ENCODE data around the gene FAM76A. TPM values are rescaled to one million over a fixed set of nuclear protein-coding genes. Genes with fewer than 3 reads are reported as not detected.
A peak's percentile ranks its signal among the peaks of the same experiment; 100 is the strongest.

The FAM76A gene
- total RNA-seq, 4 donors from 2014 or later = 12.5 to 24.2 (median 16.6) TPM

GRCh38 chr1:27724961-27725373 lies 794 bp upstream of the FAM76A start:
- ATAC-seq = no peak
- Histone ChIP-seq H3K4me1 (peaks cover 0 to 42% (median 4%) of the 10 kb centered on the region in 3 donors), H3K9me3 (no peaks in the 10 kb centered on the region), H3K27ac (peak overlapping the region; percentile 25 to 100 (median 94)), H3K4me3 (peak overlapping the region; percentile 23 to 99), H3K27me3 (no peaks in the 10 kb centered on the region), H3K36me3 (peaks cover 0 to 21% of the 10 kb centered on the region in 2 donors)
- WGBS, 2 donors (ENCODE audit: low coverage in 1 of 2) = 40 to 70% methylated on average over 1 to 5 of the region's 9 CpGs
- TF ChIP-seq, protein P1, sequence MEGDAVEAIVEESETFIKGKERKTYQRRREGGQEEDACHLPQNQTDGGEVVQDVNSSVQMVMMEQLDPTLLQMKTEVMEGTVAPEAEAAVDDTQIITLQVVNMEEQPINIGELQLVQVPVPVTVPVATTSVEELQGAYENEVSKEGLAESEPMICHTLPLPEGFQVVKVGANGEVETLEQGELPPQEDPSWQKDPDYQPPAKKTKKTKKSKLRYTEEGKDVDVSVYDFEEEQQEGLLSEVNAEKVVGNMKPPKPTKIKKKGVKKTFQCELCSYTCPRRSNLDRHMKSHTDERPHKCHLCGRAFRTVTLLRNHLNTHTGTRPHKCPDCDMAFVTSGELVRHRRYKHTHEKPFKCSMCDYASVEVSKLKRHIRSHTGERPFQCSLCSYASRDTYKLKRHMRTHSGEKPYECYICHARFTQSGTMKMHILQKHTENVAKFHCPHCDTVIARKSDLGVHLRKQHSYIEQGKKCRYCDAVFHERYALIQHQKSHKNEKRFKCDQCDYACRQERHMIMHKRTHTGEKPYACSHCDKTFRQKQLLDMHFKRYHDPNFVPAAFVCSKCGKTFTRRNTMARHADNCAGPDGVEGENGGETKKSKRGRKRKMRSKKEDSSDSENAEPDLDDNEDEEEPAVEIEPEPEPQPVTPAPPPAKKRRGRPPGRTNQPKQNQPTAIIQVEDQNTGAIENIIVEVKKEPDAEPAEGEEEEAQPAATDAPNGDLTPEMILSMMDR (IDR thresholded peaks at IDR 0.05) = no peak
- no peak for TF ChIP-seq POLR2AphosphoS5 (IDR thresholded peaks at IDR 0.05)
- no peak for TF ChIP-seq POLR2A (IDR thresholded peaks at IDR 0.05)
- no peak for TF ChIP-seq EP300 (IDR thresholded peaks at IDR 0.05)

GRCh38 chr1:27726173-27727044 lies 648 bp downstream of the FAM76A start:
- 0% methylated on average over 1 to 5 of the region's 46 CpGs for WGBS, 2 donors (ENCODE audit: low coverage in 1 of 2)
- Histone ChIP-seq H3K4me3 (peak overlapping the region; percentile 94 to 99), H3K4me1 (peaks cover 0 to 42% (median 4%) of the 10 kb centered on the region in 3 donors), H3K27ac (peak overlapping the region; percentile 89 to 100 (median 96)), H3K9me3 (no peaks in the 10 kb centered on the region), H3K27me3 (no peaks in the 10 kb centered on the region), H3K36me3 (peaks cover 0 to 26% of the 10 kb centered on the region in 2 donors)
- peak; percentile 8 for ATAC-seq
- TF ChIP-seq, protein P1 (IDR thresholded peaks at IDR 0.05) = peak in 1 of 4 experiments; percentile 7
- no peak for TF ChIP-seq POLR2A (IDR thresholded peaks at IDR 0.05)
- TF ChIP-seq EP300 (IDR thresholded peaks at IDR 0.05) = no peak

DNA sequence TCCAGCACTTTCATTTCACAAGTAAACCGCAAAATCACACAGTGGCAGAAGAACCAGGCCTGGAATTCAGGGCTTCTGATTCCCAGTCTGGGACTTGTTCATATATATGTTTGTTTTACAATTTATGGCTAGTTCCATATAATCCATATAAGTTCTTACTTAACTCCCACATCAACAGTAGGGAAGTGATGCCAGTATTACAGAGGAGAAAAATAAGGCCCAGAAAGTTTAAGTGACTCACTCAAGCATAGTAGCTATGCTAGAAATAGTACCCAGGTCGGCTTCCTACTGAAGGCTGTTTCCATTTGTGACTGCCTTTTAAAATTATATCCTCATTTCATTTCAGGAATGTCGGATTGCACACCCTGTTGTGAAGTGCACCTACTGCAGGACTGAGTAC lies 1.4 kb downstream of the FAM76A start:
- Histone ChIP-seq H3K27ac (peak overlapping the region in 2 of 4 donors; percentile 98 to 100), H3K4me3 (peak overlapping the region in 1 of 2 donors; percentile 99), H3K36me3 (peaks cover 0 to 31% of the 10 kb centered on the region in 2 donors), H3K27me3 (no peaks in the 10 kb centered on the region), H3K9me3 (no peaks in the 10 kb centered on the region), H3K4me1 (peaks cover 0 to 42% (median 4%) of the 10 kb centered on the region in 3 donors)
- no peak for ATAC-seq
- 47 to 59% methylated on average over 3 of the region's 3 CpGs for WGBS, 2 donors (ENCODE audit: low coverage in 1 of 2)
- TF ChIP-seq POLR2AphosphoS5 (IDR thresholded peaks at IDR 0.05) = no peak
- TF ChIP-seq, protein P1 (IDR thresholded peaks at IDR 0.05) = no peak
- TF ChIP-seq EP300 (IDR thresholded peaks at IDR 0.05) = no peak
- TF ChIP-seq POLR2A (IDR thresholded peaks at IDR 0.05) = no peak

GRCh38 chr1:27736252-27736651 lies 10.5 kb downstream of the FAM76A start:
- ATAC-seq = no peak
- H3K36me3 ChIP-seq = peaks cover 2 to 88% of the 10 kb centered on the region in 2 donors
- 91 to 96% methylated on average over 3 of the region's 3 CpGs for WGBS, 2 donors (ENCODE audit: low coverage in 1 of 2)

More at GRCh38 chr1:27736252-27736651, 10.5 kb downstream of the FAM76A start:
- TF ChIP-seq EP300 (IDR thresholded peaks at IDR 0.05) (no peak), POLR2A (IDR thresholded peaks at IDR 0.05) (no peak), POLR2AphosphoS5 (IDR thresholded peaks at IDR 0.05) (no peak)
- TF ChIP-seq, protein P1 (IDR thresholded peaks at IDR 0.05) = no peak
- no peaks in the 10 kb centered on the region for H3K9me3 ChIP-seq
- no peaks in the 10 kb centered on the region for H3K27me3 ChIP-seq
- H3K4me3 ChIP-seq = no peak overlapping the region
- no peak overlapping the region for H3K27ac ChIP-seq
- no peaks in the 10 kb centered on the region for H3K4me1 ChIP-seq

All from gastroesophageal sphincter (tissue), 4 donors.